HG03565 (cell line): ENCODE data around the gene SLC7A6.

Experiments
- ATAC-seq: cut with Tn5 transposase; IDR thresholded peaks from one replicate; pipeline ENCODE4 v1.9.1; 2021; ENCODE audit warnings: mild to moderate bottlenecking, moderate library complexity; ENCODE audit not compliant: unreplicated experiment

SLC7A6 gene

DNA sequence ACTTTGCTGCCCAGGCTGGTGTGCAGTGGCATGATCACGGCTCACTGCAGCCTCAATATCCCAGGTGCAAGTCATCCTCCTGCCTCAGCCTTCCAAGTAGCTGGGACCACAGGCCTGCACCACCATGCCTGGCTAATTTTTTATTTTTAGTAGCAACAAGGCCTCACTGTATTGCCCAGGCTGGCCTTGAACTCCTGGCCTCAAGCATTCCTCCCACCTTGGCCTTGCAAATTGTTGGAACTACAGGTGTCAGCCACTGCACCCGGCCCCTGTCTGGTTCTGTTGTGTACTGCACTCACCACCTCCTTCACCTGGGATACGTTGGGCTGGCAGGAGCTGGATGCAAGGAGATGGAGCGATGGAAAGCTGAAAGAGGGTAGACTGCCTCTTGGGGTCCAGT, 10.6 kb upstream of the SLC7A6 start:
- no peak for ATAC-seq

DNA sequence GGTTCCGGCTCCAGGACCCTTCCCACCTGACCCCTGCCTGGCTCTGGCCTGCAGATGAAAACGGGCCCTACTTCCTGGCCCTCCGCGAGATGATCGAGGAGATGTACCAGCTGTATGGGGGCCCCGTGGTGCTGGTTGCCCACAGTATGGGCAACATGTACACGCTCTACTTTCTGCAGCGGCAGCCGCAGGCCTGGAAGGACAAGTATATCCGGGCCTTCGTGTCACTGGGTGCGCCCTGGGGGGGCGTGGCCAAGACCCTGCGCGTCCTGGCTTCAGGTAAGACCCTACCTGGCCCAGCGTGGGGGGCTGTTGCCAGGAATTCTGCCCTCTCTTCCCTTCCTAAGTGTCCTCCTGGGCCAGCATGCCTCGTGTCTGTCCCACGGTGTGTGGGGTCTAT, 8.6 kb upstream of the SLC7A6 start:
- no peak for ATAC-seq

DNA sequence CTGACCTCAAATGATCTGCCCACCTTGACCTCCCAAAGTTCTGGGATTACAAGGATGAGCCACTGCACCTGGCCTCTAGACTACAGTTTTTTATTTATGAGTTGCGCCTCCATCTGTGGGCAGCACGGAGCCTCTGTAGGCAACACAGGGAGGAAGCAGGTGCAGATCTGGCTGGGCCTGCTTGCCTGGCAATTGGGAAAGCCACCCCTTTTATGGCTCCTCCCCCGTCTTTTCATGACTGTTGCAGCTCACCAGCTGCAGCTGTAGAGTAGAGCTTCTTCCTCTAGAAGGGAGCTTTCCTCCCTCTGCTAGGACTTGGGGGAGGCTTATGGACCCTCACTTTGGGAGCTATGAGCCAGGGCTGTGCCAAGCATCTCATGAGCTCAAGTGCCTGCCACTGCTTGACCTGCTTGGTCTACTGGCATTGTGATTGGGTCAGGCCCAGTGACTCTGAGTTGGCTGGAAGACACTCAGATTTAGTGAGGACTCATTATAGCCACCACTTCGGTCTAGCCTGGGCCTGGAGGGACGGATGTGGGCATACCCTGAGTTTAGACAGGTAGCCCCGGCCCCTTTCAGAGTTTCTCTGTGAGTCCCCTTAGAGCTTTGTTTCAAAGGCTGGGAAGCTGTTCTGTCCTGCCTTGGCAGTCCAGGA, 6.9 kb upstream of the SLC7A6 start:
- ATAC-seq = peak; percentile 38

DNA sequence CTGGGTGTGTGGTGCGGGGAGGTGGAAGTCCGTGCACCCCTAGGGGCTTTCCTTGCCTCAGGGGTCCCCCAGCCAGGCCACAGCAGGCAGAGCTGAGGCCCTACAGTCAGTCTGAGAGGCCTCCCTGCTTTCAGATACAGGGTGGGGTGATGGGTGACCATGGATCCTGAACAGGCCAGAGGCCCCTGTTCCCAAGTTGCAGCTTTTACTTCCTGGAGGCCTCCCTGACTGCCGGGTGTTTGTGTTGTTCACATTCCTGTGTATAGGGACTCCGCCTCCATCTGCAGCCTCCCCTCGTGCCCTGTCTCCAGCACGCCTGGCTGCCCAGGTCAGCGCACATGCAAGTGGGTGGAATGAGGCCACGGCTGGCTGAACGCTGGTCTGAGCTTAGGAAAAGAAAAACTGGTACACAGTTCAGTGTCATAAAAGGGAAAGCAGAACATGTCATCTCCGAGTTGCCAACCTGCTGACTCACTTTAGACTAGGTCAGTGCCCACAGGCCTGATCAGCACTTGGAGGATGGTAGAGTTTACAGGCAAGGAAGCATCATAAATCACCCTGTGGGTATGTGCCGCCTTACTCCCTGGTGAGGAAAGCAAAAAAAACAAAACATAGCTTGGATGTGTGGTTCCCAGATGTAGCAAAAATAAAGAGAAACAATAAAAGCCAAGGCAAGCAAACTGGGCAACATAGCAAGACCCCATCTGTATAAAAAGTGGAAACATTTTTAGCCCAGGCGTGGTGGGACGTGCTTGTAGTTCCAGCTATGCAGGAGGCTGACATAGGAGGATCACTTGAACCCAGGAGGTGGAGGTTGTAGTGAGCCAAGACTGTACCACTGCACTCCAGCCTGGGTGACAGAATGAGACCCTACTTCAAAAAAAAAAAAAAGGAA, 6.2 kb upstream of the SLC7A6 start:
- ATAC-seq = no peak

DNA sequence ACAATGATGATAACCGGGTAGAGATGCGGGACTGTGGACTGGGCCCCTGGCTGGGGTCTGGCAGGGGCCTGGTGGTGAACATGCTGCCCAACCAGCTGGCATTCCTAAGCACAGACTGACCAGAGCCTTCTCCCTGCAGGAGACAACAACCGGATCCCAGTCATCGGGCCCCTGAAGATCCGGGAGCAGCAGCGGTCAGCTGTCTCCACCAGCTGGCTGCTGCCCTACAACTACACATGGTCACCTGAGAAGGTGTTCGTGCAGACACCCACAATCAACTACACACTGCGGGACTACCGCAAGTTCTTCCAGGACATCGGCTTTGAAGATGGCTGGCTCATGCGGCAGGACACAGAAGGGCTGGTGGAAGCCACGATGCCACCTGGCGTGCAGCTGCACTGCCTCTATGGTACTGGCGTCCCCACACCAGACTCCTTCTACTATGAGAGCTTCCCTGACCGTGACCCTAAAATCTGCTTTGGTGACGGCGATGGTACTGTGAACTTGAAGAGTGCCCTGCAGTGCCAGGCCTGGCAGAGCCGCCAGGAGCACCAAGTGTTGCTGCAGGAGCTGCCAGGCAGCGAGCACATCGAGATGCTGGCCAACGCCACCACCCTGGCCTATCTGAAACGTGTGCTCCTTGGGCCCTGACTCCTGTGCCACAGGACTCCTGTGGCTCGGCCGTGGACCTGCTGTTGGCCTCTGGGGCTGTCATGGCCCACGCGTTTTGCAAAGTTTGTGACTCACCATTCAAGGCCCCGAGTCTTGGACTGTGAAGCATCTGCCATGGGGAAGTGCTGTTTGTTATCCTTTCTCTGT, 5.1 kb upstream of the SLC7A6 start:
- no peak for ATAC-seq

DNA sequence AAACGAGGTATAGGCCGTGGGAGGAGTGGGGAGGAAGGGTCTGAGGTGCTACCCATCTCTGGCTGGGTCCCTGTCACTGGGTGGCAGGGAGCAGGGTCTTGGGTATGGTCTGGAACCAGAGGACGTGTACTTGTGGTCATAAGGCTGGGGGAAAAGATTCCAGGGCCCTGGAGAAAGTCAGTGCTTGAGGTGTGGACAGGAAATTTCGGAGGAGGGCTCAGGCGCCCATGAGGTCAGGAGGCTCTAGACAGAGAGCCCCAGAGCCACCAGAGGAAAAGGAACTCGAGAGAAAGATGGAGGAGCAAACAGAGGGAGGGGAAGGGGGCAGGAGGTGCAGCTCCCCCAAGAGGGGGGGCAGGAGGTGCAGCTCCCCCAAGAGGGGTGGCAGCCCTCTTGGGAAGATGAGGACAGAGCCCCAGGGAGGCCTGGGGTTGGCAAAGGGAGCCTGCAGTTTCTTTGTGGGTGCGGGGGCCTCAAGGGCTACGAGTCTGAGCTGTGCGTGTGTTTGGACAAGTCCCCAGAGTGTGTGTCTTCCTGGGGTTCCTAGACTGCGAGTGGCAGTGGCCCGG, 683 bp upstream of the SLC7A6 start:
- no peak for ATAC-seq

DNA sequence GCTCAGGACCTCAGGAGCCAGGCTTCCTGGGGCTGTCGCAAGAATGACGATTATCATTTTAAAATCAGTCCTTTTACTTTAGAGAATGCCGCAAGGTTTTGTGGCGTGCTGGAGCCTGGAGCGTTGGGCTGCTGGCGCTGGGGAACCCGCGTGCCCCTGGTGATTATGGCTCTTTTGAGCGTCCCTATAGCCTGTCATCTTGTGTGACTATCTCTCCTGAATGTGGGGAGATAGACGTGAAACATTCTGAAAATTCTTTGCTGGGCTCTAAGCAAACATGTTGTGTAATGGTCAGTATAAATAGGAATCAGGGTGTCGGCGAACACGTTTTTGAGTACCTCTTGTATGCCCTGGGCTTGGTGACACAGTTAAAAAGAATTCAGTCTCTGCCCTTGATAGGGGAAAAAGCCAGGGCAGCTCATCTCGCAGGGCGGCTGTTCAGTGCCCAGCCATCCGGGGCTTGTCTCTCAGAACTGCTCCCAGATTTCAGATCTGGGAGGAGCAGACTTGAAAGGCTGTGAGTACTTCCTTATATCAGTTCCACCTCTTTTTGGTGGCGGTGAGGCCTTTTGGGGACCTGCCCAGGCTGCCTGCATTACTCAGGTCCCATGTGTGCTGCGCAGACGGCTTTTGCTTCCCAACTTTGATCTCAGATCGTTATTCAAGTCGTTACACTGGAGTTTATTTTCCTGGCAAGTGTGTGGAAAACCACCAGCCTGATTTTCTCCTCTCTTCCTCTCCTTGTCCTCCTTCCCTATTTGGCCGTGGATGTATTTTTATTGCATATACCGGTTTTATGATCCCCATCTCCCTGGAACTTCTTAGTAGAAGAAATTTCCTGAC, 973 bp downstream of the SLC7A6 start:
- no peak for ATAC-seq

DNA sequence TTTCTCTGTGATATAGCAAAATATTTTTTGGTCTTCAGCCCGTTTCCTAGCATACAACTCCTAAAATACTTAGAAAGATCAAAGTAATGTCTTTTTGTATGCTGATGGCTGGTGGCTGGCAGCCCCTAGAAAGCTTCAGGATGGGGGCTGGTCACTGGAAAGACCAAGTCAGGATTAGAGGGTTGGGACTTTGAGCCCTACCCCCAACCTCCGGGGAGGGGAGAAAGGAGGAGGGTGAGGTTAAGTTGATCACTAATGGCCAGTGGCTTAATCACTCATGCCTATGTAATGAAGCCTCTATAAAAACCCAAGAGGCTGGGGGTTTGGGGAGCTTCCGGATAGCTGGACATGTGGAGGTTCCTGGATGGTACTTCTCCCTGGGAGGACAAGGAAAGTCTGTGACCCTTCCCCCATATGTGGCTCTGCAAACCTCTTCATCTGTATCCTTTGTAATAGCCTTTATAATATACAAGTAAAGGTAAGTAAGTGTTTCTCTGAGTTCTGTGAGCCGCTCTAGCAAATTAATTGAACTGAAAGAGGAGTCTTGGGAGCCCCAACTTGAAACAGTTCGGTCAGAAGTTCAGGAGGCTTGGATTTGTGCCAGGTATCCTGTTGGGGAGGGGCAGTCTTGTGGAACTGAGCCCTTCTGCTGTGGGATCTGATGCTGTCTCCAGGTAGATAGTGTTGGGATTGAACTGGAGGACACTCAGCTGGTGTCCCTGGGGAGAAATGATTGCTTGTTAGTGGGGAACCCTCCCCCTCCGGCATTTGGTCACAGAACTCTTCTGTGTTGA, 3.5 kb downstream of the SLC7A6 start:
- no peak for ATAC-seq

DNA sequence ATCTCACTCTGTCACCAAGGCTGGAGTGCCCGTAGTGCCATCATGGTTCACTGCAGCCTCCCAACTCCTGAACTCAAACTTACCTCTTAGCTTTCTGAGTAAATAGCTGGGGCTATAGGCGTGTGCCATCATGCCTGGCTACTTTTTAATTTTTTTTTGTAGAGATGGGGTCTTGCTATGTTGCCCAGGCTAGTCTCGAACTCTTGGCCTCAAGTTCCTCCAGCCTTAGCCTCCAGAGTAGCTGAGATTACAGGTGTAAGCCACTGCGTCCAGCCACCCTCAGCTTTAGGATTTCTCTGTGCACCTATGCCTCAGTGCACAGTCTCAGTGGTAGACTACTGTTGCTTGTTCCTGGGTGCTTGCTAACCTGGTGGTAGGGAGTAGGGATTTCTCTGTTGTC, 5.5 kb downstream of the SLC7A6 start:
- ATAC-seq = no peak

DNA sequence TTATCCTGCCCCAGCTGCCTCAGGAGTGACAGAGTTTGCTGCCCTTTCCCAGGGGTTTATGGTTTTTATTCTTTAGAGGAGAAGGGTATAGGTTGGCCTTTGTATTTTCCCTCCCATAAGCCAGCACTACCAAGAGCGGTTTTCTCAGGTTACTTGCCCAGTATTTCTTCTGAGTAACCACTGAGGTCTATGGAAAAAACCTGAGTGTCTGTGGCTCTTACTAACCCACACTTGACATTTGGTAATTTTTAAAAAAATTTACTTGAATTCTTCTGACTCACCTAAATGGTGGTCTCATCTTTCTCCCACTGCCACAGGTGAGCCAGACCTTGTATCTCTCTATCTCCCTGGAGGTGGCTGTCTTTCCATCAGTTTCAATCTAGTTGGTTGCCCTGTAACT, 6.0 kb downstream of the SLC7A6 start:
- ATAC-seq = no peak

DNA sequence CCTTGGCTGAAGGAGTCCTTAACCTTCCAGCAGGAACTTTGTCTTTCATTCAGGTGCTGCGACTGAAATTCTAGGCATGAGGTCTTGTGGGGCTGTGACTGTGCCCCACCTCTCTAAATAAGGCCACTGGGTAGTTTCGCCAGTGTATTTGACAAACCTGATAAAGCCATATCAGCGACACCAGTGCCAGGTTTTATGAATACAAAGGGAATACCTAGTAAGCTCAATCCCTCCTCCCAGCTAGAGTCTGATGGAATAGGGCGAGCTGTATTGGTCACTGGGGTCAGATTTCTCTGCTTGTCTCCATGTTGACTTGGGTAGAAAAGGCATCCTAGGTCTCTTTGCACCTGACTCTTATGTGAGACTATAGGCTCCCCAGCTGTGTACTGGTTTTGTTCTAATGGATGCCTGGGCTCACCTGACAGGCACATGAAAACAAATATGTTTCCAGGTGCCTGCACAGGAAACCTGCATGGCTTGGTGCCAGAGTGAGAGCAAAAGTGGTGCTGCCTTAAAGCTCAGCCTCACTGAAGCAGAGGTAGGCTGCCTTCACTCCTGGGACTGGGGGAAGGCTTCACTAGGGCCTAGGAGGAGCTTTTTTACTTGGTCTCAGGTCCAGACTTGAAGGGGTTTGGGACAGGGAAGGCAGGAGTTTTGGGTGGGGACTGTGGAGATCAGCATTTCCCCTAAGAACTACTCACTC, 8.3 kb downstream of the SLC7A6 start:
- ATAC-seq = no peak

DNA sequence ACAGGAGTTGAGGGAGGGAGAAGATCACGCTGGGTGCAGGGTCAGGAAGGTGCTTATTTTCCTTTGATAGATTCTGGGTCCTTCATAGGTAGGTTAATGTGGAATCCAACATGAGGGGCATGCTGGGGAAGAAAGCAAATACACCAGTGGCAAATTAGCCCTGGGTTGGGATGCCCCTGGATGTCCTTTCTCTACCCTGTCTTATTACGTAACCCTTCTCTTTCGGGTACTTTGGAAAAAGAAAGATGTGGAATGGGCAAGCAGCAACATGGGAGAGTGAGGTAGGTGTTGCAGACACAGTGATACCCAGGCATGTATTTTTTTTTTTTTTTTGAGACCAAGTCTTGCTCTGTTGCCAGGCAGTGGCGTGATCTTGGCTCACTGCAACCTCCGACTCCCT, 9.1 kb downstream of the SLC7A6 start:
- no peak for ATAC-seq

DNA sequence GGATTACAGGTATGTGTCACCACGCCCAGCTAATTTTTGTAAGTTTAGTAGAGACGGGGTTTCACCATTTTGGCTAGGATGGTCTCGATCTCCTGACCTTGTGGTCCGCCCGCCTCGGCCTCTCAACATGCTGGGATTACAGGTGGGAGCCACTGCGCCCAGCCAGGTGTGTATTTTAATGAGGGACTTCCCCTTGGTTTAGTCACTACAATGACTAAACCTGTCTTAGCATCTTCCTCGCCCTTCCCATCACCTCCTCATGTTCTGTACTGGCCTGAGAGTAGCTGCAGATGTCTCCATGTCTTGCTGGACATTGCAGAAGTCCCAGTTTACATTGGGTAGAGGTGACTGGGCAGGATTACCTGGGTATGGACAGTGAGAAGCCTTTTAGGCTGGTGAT, 9.6 kb downstream of the SLC7A6 start:
- no peak for ATAC-seq

DNA sequence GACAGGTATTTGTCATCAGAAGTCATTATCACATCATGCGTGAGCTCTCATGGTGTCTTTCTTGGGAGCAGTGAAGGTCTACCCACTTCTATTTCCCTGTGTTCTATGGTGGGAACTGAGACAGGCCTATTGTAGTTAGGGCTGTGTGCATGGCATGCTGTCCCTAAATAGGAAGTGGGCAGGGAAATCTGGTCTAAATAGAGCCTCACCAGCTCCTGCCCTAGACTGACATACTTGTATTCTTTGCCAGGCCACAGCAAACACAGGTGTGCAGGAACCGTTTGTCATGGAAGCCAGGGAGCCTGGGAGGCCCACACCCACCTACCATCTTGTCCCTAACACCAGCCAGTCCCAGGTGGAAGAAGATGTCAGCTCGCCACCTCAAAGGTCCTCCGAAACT, 10.1 kb downstream of the SLC7A6 start:
- ATAC-seq = no peak

DNA sequence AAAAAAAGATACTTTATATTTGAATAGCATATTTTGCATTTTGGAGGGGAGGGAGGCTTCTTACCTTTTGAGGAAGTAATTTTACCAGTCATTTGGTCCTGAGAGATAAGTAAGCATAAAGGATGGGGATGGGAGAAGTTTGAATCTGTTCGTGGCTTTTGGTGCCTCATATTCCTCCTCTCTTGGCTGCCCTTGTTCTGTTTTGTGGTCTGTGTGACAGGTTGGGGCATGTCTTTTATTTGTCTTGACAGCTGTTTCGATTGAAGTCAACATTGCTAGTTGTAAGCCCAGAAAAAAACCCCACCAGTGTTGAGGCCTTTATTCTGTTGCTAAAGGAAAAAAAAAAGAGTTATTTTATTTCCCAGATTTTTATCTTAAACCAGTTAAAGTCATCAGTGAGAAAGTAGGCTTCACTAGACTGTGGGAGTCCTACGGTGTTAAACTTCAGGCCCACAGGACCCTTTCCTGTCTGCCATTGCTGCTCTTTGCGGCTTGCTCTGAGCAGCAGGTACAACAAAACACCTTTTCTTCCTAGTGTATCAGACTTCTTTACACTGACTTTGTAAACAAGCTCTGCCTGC, 11.4 kb downstream of the SLC7A6 start:
- peak; percentile 46 for ATAC-seq

DNA sequence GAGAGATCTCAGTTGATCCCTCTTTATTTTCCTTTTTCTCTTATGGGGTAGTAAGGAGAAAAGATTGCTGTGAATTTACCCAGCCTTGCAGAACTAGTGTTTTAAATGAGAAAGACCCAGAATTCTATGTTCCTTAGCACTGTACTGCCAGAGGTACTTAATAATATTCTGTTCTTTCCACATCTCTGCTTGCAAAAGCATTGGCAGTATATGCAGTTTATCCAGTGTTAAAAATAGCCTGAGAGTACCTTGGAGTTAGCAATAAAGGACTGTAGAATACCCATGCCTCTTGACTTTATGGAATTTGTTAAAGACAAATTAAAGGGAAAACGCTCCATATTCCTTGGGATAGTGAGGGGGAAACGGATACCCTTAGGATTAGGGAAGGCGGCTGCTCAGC, 11.9 kb downstream of the SLC7A6 start:
- no peak for ATAC-seq

DNA sequence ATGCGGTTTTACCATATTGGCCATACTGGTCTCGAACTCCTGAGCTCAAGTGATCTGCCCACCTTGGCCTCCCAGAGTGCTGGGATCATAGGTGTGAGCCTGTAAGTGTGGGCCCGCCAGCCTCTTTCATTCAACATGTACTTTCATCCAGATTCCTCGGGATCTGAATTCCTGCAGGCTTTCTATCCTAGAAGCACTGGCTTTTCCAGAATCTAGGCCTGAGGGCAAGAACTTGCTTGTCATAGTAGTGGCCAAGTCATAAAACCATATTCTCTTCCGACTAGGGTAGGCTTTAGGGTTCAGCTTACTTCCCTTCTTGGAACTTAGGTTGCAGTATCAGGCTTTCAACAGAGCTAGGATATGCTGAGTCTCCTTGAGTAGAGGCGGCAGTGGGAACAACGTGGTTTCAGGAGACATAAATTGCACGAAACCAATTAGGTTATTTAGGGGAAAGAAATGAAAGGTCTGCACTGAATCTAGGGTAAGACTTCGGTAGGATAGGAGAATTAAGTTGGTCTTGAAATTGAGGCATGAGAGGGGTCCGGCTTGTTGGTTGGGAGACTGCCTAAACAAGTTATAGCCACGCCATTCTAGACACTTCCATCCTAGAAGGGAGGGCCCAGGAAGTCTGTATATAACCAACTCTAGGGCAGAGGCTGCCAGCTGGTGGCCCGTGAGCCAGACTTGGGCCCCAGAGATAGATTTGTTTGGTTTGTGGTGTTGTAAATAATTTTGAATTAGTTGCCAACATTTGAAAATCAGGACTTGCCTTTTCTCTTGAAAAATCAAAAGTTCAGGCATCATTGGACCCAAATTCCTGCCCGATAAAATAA, 15.6 kb downstream of the SLC7A6 start:
- no peak for ATAC-seq
